Measurements from ENCODE around the gene E4F1.

GRCh38 chr16:2176047-2176446, 47.3 kb upstream of the E4F1 start:
- no peak for TF ChIP-seq PRPF4 (IDR thresholded peaks at IDR 0.05; ENCODE audit: low read depth, low read length, poor library complexity, severe bottlenecking)
- no peak for TF ChIP-seq EZH2 (conservative IDR thresholded peaks at IDR 0.05; ENCODE audit: low read depth, low read length)
- TF ChIP-seq NFE2L1 (CRISPR knock-in tag; IDR thresholded peaks at IDR 0.05; ENCODE audit: borderline replicate concordance) = no peak
- no peak for TF ChIP-seq KAT7 (CRISPR knock-in tag; IDR thresholded peaks at IDR 0.05; ENCODE audit: borderline replicate concordance)
- no peak for TF ChIP-seq YY1 (IDR thresholded peaks at IDR 0.05; ENCODE audit: insufficient read depth, insufficient replicate concordance, low read depth, low read length)
